IPS-NIHi11 (cell line): ENCODE data around the gene GAL3ST2.
A peak's percentile ranks its signal among the peaks of the same experiment; 100 is the strongest.
"Not testable (repeated sequence)": the region's sequence is repeated elsewhere in the genome, so short reads cannot be mapped to it uniquely, and the experiment has no call there.

ENCODE experiments used
- DNase-seq: peaks from one replicate; pipeline ENCODE4 v3.0.0; 2012; ENCODE audit warnings: mixed read lengths, low spot score

The GAL3ST2 gene

DNA sequence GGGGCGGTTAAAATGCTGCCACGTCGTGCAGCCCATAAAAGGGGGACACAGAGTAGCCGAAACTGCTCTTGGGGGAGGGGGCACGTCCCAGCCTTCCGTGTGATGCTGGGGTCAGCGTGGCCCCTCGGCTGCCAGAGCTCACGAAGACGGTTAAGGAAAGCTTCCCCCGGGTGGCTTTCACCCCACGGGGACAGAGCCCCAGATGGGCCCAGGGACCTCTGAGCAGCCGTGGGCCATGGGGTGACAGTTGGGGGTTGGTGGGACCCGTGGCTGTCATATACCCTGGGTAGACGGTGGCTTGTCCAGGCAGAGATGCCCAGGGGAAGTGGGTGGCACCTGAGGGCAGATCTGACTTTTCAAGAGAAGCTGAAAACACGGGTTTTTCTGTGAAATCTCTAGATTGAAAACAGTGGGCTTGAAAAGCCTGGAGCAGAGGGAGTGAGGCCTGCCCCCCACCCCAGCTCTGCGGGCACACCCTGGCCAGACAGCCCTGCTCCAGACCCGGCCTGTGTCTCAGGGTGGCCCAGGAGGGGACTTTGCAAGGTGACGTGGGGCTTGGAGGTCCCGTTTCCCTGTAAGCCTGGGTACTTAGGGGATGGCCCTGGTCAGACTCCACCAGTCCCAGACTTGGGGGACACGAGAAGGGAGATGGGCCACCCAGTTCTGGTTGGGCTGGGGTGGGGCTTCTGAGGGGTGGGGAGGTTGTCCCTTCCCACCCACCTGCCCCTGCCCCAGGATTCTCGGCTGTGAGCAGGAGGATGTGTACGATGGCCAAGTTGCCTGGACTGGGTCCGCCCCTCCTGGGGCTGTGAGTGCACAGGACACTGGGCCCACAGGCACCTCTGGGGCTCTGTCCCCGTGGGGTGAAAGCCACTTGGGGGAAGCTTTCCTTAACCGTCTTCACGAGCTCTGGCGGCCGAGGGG, 33.0 kb downstream of the GAL3ST2 start:
- no peak for DNase-seq

DNA sequence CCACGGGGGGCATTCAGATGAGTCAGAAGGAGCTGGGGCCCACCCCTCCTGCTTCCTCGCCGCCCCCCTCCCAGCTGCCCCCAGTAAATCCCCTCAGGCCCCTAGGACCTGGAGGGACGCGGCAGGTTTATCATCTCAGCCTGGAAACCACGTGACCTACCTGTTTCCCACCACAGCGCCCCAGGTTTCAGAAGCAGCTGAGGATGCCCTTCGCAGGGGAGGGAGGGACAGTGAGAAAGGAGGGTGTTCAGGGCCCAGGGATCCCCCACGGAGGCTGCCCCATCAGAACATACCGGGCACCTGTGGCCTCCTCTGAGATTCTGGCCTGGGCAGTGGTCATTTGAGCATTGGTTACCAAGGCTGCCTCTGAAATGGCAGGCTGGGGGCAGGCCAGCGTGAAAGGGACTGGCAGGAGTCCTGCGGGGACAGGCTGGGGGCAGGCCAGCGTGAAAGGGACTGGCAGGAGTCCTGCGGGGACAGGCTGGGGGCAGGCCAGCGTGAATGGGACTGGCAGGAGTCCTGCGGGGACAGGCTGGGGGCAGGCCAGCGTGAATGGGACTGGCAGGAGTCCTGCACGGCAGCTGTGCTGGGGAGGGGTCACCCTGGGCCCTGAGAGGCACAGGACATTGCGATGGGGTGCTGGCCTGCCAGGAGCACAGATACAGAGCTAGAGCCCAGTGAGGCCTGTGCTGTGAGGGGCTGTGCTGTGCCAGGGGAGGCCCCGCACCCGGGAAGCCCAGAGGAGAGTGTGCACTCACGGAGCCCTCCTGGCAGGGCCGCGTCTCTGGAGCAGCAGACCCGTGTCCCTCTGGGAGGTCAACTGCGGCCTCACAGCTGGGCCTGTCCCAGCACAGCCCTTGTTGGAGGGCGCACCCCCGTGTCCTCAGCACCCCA, 33.9 kb downstream of the GAL3ST2 start:
- peak; percentile 23 for DNase-seq

DNA sequence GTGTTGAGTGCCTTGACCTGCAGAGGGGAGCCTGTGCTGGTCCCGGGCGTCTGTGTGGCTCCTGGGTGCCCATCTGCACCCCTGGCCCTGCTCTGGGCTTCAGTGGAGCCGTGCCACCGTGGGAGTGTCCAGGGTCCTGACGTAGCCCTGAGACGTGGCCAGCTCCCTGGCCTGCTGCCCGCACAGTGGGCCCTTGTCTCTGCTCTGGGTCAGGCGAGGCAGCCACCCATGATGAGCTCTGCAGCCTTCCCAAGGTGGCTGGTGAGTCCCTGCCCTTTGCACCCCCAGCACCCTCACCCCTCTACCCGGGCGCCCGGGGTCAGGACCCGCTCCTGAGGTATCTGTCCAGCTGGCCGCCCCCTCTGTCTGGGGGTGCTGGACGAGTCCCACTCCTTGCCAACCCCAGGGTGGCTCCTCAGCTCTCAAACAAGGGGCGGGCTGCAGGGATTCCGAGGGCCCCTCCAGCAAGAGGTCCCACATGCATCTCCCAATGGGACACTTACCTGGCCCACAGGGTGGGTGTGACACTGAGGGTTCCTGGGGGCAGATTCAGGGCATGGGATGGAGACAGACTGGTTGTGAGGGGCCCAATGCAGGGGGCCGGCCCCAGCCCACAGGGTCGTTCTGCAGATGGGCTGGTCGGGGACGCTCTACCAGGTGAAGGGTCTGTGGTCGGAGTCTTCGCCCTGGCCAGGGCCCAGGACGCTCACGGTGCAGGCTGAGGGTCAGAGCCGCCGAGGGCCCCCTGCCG, 34.8 kb downstream of the GAL3ST2 start:
- peak; percentile 10 for DNase-seq

DNA sequence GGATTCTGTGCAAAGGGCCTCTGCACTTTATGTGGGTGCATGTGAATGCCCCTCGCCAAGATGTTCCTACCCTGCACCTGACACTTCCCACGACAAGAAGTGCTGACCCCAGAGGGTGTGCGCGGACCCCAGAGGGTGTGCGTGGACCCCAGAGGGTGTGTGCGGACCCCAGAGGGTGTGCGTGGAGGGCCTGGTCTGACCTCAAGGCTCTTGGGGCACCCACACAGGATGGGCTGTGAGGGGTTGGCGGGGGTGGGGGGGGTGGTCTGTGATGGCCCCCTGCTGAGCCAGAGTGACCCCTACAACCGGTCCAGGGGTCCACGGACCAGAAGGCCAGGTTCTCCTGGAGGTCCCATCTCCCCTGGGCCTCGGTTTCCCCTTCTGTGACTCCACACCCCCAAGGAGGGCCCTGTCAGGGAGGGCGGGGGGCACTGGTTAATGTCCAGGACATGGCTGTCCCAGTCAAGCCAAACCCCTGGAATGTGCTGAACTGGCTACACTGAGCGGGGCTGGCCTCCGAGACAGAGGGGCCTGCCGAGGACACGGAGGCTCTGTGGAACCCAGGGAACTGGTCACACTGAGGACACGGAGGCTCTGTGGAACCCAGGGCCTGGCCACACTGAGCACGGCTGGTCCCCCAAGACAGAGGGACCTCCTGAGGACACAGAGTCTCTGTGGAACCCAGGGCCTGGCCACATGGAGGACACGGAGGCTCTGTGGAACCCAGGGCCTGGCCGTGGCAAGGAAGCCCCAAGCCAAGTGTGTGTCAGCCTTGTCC, 35.5 kb downstream of the GAL3ST2 start:
- DNase-seq = no peak

DNA sequence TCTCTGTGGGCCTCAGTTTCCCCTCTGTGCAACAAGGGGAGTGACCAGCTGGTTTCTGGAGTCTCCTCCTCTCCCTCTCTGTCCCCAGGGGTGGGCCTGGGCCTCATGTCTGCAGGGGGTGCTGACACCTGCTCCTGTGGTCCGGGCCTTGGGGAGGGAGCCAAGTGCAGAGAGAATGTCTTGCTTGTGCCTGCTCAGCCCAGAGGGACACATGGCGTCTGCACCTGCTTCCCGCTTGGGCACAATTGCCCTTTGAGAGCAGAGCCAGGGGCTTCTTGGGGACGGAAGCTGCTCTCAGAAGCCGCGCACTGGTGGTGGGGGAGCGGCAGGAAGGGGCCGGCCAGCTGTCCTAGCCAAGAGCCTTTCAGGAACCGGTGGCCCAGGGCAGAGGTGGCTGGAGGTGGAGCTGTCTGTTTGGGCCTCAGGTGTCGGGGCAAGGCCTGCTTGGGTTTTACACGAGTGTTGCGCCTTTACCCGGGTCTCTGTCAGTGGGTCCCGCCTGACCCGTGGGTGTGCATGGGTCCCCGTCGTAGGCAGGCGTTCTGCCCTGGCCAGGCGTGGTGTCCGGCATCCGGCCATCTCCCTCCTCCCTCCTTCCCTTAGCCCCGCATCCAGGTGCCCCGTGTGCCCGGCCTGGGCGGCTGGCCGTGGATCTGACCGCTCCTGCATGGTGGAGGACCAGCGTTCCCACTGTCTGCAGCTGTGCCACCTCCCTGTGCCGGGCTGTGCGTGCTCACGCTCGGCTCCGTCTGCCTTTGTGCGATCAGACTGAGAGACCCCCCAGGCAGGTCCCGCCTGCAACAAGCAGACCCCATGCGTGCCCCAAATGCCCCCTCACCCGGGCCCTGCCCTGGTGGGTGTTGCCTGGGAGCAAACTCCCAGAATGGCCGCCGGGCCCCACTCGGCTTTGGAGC, 36.4 kb downstream of the GAL3ST2 start:
- peak; percentile 8 for DNase-seq

DNA sequence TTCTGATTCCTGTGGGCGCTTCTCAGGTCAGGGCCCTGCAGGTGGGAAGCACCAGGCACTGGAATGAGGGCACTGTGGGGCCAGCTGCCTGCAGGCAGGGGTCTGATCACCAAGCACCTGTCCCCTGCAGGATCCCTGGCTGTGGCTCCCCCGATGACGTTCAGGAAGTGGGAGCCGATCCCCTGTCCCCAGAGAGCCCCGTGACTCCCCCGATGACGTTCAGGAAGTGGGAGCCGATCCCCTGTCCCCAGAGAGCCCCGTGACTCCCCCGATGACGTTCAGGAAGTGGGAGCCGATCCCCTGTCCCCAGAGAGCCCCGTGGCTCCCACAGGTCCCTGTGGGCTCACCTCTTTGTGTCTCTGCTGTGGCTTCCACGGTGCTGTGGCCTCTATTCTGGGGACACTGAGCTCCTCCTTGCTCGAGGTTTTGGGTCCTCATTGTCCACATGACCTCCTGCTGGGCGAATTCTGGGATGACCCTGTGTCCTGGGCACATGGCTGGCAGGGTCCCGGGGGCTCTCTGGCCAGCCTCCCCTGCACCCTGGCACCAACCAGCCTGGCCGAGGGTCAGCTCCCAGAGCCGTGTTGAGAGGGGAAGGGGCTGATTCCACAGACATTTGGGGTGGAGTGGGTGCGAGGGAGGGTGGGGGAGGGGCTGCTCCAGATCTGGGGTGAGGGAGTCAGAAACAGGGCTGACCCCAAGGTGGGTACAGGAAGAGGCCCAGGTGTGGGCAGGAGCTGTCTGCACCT, 37.2 kb downstream of the GAL3ST2 start:
- peak; percentile 8 for DNase-seq

DNA sequence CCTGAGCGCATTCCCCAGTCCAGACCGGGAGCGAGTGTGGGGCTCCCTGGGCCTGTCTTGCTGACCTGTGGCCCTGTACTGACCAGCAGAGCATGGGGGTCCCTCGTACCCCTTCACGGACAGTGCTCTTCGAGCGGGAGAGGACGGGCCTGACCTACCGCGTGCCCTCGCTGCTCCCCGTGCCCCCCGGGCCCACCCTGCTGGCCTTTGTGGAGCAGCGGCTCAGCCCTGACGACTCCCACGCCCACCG, 37.7 kb downstream of the GAL3ST2 start:
- DNase-seq = no peak

DNA sequence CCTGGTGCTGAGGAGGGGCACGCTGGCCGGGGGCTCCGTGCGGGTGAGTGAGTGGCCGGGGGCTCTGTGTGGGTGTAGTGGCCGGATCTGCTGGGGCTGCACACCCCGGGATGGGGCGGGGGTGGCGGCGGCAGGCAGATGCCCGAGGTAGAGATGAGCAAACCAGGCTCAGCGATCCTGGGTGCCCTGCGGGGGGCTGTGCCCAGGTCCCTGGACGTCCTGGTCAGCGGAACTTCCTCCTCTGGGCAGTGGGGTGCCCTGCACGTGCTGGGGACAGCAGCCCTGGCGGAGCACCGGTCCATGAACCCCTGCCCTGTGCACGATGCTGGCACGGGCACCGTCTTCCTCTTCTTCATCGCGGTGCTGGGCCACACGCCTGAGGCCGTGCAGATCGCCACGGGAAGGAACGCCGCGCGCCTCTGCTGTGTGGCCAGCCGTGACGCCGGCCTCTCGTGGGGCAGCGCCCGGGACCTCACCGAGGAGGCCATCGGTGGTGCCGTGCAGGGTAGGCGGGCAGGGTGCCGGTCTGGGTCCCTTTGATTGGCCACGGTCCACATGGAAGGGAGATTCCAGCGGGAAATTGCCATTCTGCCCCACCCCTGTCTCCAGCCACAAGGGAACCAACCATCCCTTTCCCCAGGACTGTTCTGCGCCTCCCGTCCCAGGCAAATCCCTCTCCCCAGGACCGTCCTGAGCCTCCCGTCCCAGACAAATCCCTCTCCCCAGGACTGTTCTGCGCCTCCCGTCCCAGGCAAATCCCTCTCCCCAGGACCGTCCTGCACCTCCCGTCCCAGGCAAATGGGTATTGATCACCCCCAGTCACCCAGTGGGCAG, 38.2 kb downstream of the GAL3ST2 start:
- peak; percentile 26 for DNase-seq

DNA sequence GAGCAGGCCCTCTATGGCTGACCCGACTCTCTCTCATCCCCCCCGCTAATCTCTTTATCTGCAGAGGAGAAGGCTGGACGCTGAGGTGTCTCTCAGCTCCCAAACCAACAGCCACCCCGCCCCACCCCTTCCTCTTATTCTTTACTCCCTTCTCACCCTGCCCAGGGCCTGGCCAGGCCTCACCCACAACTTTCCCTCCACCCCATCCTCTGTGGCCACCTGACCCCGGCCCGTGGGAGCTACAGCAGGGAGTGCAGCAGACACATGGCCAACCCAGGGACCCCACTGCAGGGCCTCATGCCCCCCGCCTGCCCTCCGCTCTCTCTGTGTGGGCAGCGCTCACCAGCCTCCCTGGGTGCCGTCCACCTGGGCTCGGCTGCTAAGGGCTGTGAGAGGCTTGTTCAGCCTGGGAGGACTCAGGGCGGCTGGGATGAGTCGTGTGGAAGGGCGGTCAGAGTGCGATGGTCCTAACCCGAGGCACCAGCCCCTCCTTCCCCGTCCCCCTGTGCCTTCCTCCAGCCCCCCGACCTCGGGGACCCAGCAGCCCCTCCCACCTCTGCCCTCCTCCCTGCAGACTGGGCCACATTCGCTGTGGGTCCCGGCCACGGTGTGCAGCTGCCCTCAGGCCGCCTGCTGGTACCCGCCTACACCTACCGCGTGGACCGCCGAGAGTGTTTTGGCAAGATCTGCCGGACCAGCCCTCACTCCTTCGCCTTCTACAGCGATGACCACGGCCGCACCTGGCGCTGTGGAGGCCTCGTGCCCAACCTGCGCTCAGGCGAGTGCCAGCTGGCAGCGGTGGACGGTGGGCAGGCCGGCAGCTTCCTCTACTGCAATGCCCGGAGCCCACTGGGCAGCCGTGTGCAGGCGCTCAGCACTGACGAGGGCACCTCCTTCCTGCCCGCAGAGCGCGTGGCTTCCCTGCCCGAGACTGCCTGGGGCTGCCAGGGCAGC, 39.1 kb downstream of the GAL3ST2 start:
- peak; percentile 24 for DNase-seq

DNA sequence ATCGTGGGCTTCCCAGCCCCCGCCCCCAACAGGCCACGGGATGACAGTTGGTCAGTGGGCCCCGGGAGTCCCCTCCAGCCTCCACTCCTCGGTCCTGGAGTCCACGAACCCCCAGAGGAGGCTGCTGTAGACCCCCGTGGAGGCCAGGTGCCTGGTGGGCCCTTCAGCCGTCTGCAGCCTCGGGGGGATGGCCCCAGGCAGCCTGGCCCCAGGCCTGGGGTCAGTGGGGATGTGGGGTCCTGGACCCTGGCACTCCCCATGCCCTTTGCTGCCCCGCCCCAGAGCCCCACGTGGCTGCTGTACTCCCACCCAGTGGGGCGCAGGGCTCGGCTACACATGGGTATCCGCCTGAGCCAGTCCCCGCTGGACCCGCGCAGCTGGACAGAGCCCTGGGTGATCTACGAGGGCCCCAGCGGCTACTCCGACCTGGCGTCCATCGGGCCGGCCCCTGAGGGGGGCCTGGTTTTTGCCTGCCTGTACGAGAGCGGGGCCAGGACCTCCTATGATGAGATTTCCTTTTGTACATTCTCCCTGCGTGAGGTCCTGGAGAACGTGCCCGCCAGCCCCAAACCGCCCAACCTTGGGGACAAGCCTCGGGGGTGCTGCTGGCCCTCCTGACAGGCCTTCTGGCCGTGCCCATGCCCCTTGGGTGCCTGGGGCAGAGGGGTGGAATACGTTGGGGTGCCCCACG, 40.0 kb downstream of the GAL3ST2 start:
- peak; percentile 13 for DNase-seq

DNA sequence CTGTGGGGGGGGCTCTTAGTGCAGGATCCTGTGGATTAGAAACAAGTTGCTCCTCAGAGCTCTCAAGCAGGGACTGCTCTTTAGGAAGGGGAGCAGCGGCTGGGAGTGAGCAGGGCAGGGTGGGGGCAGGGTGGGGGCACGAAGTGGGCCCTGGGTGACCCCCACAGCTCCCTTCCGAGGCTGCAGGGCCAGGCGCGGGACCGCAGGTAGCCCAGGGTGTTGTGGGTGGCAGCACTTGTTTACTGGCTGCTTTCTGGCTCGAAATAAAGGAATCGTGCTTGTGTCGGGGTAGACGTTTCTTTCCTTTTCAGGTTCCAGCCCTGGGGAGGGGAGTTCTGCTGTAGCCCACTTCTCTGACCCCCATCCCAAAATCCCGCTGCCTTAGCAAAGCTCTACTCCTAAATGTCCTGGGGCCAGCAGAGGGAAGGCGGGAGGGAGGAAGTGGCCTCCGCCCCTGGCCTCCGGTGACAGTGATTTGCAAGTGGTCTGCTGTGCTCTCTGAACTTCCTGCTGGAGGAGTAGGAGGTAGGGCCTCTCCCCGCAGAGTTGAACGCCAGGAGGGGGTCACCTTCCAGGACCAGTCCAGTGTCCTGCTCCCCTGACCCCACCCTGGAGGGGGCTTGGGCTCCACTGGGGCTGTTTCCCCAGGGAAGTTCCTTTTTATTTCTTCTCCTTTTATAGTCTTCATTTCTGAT, 40.7 kb downstream of the GAL3ST2 start:
- peak; percentile 22 for DNase-seq

DNA sequence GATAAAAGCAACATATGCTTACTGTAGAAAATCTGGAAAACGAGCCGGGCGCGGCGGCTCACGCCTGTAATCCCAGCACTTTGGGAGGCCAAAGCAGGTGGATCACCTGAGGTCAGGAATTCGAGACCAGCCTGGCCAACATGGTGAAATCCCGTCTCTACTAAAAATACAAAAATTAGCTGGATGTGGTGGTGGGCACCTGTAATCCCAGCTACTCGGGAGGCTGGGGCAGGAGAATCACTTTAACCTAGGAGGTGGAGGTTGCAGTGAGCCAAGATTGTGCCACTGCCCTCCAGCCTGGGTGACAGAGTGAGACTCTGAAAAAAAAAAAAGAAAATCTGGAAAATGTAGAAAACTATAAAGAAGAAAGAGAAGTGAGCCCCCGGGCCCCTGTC, 41.2 kb downstream of the GAL3ST2 start:
- not testable (repeated sequence) for DNase-seq

DNA sequence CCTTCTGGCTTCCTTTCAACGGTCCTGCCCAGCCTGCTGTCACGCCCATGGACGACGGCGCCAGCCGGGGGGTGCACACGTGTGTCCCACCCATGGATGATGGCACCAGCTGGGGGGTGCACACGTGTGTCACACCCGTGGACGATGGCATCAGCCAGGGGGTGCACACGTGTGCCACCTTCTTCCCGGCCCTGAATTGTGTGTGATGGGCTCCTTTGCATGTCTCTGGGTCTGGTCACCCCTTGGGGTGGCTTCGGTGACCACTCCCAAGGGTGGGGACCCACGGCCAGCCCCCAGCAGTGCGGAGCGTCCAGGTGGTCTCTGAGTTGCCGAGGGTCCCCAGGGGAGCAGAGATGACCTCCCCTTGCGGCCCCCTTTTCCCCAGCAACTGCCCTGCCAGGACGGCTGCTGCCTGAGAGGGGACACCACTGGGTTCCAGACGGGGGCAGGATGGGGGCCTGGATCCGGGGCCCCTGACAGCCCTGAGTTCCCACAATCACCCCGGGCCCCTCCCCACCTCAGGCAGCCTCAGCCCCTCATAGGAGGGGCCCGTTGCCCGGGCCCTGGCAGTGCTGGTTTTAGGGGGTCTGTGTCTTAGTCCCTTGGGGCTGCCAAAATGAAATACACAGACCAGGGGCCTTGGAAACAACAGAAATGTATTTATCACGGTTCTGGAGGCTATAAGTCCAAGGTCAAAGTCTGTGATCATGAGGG, 41.8 kb downstream of the GAL3ST2 start:
- DNase-seq = peak; percentile 4

DNA sequence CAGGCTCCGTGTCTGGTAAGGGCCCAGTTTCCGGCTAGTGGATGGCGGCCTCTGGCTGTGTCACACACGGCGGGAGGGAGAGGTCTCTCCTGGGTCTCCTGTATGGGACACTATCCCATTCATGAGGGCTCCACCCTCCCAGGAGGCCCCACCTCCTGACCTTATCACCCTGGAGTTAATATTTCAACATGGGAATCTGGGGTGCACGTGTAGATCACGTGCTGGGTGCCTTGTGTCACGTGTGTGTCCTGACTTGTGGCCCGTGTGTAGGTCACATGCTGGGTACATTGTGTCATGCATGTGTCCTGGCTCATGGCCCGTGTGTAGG, 42.3 kb downstream of the GAL3ST2 start:
- no peak for DNase-seq

DNA sequence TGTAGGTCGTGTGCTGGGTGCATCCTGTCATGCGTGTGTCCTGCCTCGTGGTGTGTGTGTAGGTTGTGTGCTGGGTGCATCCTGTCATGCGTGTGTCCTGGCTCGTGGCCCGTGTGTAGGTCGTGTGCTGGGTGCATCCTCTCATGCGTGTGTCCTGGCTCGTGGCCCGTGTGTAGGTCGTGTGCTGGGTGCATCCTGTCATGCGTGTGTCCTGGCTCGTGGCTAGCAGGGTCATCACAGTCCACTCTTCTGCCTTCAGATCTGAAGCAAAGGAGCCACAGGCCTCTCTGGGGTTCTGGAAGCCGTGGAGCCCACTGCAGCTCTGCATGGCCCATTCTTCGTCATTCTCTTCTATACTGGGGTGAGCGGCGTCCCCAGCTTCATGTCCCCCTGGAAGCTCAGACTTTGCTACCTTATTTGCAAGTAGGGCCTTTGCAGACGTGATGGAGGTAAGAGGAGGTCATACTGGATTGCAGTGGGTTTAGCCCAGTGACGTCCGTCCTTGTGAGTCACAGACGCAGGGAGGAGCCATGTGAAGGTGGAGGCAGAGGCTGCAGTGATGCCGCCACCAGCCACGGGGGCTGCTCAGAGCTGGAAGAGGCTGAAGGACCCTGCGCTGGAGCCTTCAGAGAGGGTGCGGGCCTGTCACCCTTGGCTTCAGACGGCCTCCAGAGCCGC, 43.5 kb downstream of the GAL3ST2 start:
- DNase-seq = peak; percentile 5
